ENCODE measurements around the gene IMMP2L. TPM values are rescaled to one million over a fixed set of nuclear protein-coding genes. Genes with fewer than 3 reads are reported as not detected.

IMMP2L gene
- total RNA-seq, 1 donor from 2014 or later = 19.0 TPM

DNA sequence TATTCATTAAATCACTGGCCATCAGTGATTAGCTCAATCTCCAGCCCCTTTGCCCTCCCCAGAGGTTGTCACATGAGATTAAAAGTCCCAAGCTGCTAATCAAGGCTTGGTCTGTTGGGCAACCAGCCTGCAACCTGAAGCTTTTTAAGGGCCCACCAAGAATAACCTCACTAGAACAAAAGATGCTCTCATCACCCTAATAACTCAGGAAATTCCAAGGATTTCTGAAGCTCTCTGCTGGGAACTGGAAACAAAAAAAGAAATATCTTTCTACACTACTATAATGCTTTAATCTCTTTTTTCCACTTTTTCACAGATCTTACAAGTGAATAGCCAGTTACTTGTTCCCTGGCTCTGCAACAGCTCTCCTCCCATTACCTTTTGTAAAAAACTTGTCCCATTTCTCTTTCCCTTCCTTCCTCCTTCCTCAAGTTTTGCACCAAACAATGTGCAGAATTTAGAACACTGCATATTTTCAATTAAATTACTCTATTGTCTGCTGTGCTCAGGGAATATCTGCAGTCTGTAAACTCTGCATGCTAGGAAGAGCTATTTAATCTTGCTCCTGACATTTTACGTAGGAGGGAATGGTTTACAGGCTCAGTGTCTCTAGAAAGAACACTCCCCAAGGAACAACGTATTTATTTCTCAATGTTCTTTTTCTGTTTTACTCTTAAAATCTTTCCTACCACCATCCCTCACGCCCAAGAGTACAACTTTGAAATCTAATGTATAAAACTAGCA is 169.1 kb downstream of the IMMP2L start:
- FAIRE-seq (no peak), DNase-seq (ENCODE audit: low read depth) (no peak)
- Histone ChIP-seq H3K36me3 (ENCODE audit: control insufficient read depth, insufficient read depth, low read length) (no peaks in the 10 kb centered on the region), H3K4me3 (ENCODE audit: low read depth, low read length) (no peak overlapping the region), H3K27me3 (ENCODE audit: control insufficient read depth, insufficient read depth, low read length) (no peaks in the 10 kb centered on the region)
- TF ChIP-seq CTCF (IDR thresholded peaks at IDR 0.05; ENCODE audit: insufficient read depth, low read length, severe bottlenecking) = no peak

- no peak for TF ChIP-seq CTCF (IDR thresholded peaks at IDR 0.05; ENCODE audit: insufficient read depth, low read length, severe bottlenecking)
- Histone ChIP-seq H3K27me3 (ENCODE audit: control insufficient read depth, insufficient read depth, low read length) (no peaks in the 10 kb centered on the region), H3K36me3 (ENCODE audit: control insufficient read depth, insufficient read depth, low read length) (no peaks in the 10 kb centered on the region), H3K4me3 (ENCODE audit: low read depth, low read length) (no peak overlapping the region)
- FAIRE-seq = no peak
- DNase-seq (ENCODE audit: low read depth) = no peak
Measured at GRCh38 chr7:111392294-111392693, 170.0 kb downstream of the IMMP2L start.

- TF ChIP-seq CTCF (IDR thresholded peaks at IDR 0.05; ENCODE audit: insufficient read depth, low read length, severe bottlenecking) = no peak
- no peak for FAIRE-seq
- no peaks in the 10 kb centered on the region for H3K36me3 ChIP-seq (ENCODE audit: control insufficient read depth, insufficient read depth, low read length)
Measured at GRCh38 chr7:111390000-111390399, 172.3 kb downstream of the IMMP2L start.

DNA sequence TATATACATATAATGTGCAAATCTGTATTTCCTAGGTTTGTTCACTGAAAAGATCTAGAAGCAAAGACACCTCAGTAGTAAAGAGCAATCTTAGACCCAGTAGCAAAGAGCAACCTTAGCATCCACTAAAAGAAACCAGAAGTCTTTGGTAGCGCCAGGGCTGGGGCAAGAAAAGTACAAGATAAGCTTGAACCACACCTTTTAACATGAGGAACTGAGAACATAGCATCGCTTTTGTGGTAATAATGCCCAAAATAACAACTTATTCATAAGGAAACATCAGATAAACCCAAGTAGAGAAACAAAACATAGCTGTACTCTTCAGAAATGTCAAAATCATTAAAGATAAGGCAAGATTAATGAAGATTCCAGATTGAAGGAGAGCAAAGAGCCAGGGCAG is 173.4 kb downstream of the IMMP2L start:
- TF ChIP-seq CTCF (IDR thresholded peaks at IDR 0.05; ENCODE audit: insufficient read depth, low read length, severe bottlenecking) = no peak
- no peak for FAIRE-seq
- no peak for DNase-seq (ENCODE audit: low read depth)
- H3K27me3 ChIP-seq (ENCODE audit: control insufficient read depth, insufficient read depth, low read length) = no peaks in the 10 kb centered on the region
- H3K4me3 ChIP-seq (ENCODE audit: low read depth, low read length) = no peak overlapping the region
- no peaks in the 10 kb centered on the region for H3K36me3 ChIP-seq (ENCODE audit: control insufficient read depth, insufficient read depth, low read length)

More at GRCh38 chr7:111390000-111390399, 172.3 kb downstream of the IMMP2L start:
- Histone ChIP-seq H3K27me3 (ENCODE audit: control insufficient read depth, insufficient read depth, low read length) (no peaks in the 10 kb centered on the region), H3K4me3 (ENCODE audit: low read depth, low read length) (no peak overlapping the region)
- DNase-seq (ENCODE audit: low read depth) = no peak

GRCh38 chr7:111388016-111388415 is 174.3 kb downstream of the IMMP2L start:
- H3K27me3 ChIP-seq (ENCODE audit: control insufficient read depth, insufficient read depth, low read length) = no peaks in the 10 kb centered on the region
- H3K4me3 ChIP-seq (ENCODE audit: low read depth, low read length) = no peak overlapping the region
- FAIRE-seq = no peak
- DNase-seq (ENCODE audit: low read depth) = no peak
- no peaks in the 10 kb centered on the region for H3K36me3 ChIP-seq (ENCODE audit: control insufficient read depth, insufficient read depth, low read length)
- TF ChIP-seq CTCF (IDR thresholded peaks at IDR 0.05; ENCODE audit: insufficient read depth, low read length, severe bottlenecking) = no peak
